H1 (cell line): ENCODE measurements around the gene SLC25A47. TPM values are rescaled to one million over a fixed set of nuclear protein-coding genes. Genes with fewer than 3 reads are reported as not detected.

Experiments
- CTCF ChIA-PET: fragments of 300-600 bp; sonication (Branson Sonifier 250); formaldehyde crosslinking; loops from one replicate; lab custom pipeline; 2021; ENCODE audit not compliant: partially characterized antibody; lab: Charles Lee
- POLR2A ChIA-PET: fragments of 300-600 bp; sonication (Branson Sonifier 250); formaldehyde crosslinking; loops from one replicate; lab custom pipeline; 2021; ENCODE audit warnings: inconsistent platforms; ENCODE audit not compliant: partially characterized antibody; lab: Charles Lee
- DNase-seq, 2 experiments: peaks; one replicate each; pipeline versions ENCODE4 v3.0.0 to v3.0.0-alpha.2; 2010 to 2022; ENCODE audit warnings: low spot score in 2 of 2, low read depth in 1 of 2, mixed read lengths in 1 of 2
- FAIRE-seq: peaks from 2 replicates; lab custom pipeline; 2011; peaks lifted over from hg19 to GRCh38; lab: Jason Lieb, UNC
- H2AFZ ChIP-seq: 2 replicates; pipeline ENCODE4 v1.8.1; 2012; ENCODE audit warnings: low read length, inconsistent platforms
- H2AK5ac ChIP-seq: 2 replicates; pipeline ENCODE4 v1.6.1; 2013; ENCODE audit warnings: low read depth, low read length
- H2BK120ac ChIP-seq: replicated peaks from 2 replicates; pipeline ENCODE3; 2013; ENCODE audit warnings: low read depth, low read length, inconsistent platforms
- H2BK12ac ChIP-seq: 2 replicates; pipeline ENCODE4 v1.6.1; 2013; ENCODE audit warnings: low read depth, low read length
- H2BK15ac ChIP-seq: 2 replicates; pipeline ENCODE4 v1.6.1; 2013; ENCODE audit warnings: low read length
- H2BK20ac ChIP-seq: 2 replicates; pipeline ENCODE4 v1.6.1; 2013; ENCODE audit warnings: low read length
- H2BK5ac ChIP-seq: 2 replicates; pipeline ENCODE4 v1.6.1; 2013; ENCODE audit warnings: low read depth, low read length
- H3K14ac ChIP-seq: 2 replicates; pipeline ENCODE4 v1.6.1; 2013; ENCODE audit warnings: inconsistent platforms; ENCODE audit not compliant: insufficient read length
- H3K18ac ChIP-seq: 2 replicates; pipeline ENCODE4 v1.6.1; 2013; ENCODE audit warnings: low read length; ENCODE audit errors: extremely low read depth
- H3K23ac ChIP-seq: 2 replicates; pipeline ENCODE4 v1.6.1; 2013; ENCODE audit warnings: inconsistent platforms; ENCODE audit not compliant: insufficient read length
- H3K23me2 ChIP-seq: 2 replicates; pipeline ENCODE4 v1.6.1; 2013; ENCODE audit warnings: low read depth, low read length
- H3K27ac ChIP-seq: 2 replicates; pipeline ENCODE4 v1.6.1; 2011; ENCODE audit warnings: low read depth, low read length, inconsistent platforms
- H3K27me3 ChIP-seq, 4 experiments: replicated peaks in 1 of 4; 1 replicate in 1 of 4; 2 replicates in 3 of 4; pipeline versions ENCODE4 v1.6.1 to v1.8.1; 2011 to 2013; ENCODE audit warnings: low read length in 3 of 4, mild to moderate bottlenecking in 3 of 4, inconsistent platforms in 2 of 4, mixed read lengths in 2 of 4, moderate library complexity in 1 of 4; ENCODE audit not compliant: control insufficient read depth in 3 of 4, insufficient read depth in 3 of 4; ENCODE audit errors: extremely low read depth in 1 of 4
- H3K36me3 ChIP-seq, 4 experiments: 2 replicates each; pipeline versions ENCODE4 v1.6.1 to v1.8.1; 2011 to 2013; ENCODE audit warnings: mild to moderate bottlenecking in 4 of 4, low read length in 3 of 4, moderate library complexity in 2 of 4, control low read depth in 1 of 4, inconsistent platforms in 1 of 4; ENCODE audit not compliant: insufficient read depth in 4 of 4, control insufficient read depth in 2 of 4
- H3K4ac ChIP-seq: replicated peaks from 2 replicates; pipeline ENCODE3; 2013; ENCODE audit warnings: low read length, low read depth, mixed read lengths, inconsistent platforms; ENCODE audit not compliant: insufficient read length
- H3K4me1 ChIP-seq, 4 experiments: replicated peaks in 1 of 4; 1 replicate in 1 of 4; 2 replicates in 3 of 4; pipeline versions ENCODE4 v1.6.1 to v1.8.1; 2011 to 2013; ENCODE audit warnings: low read length in 3 of 4, inconsistent platforms in 2 of 4, mixed read lengths in 1 of 4; ENCODE audit not compliant: insufficient read depth in 4 of 4, control insufficient read depth in 3 of 4
- H3K4me2 ChIP-seq, 2 experiments: 2 replicates each; pipeline versions ENCODE4 v1.6.1 to v1.8.1; 2011 to 2013; ENCODE audit warnings: low read depth in 2 of 2, low read length in 2 of 2, control low read depth in 1 of 2, inconsistent platforms in 1 of 2, mild to moderate bottlenecking in 1 of 2; ENCODE audit not compliant: insufficient read depth in 1 of 2
- H3K4me3 ChIP-seq, 4 experiments: fragments of 200-600, 300-600 bp in 1 of 4; sonication (generic), shearing (Covaris generic), sonication (Bioruptor Twin) in 1 of 4; 2 replicates each; pipeline versions ENCODE4 v1.5.1 to v1.8.1; 2011 to 2016; ENCODE audit warnings: low read length in 4 of 4, low read depth in 3 of 4, control low read depth in 2 of 4, inconsistent platforms in 2 of 4, mild to moderate bottlenecking in 2 of 4, mixed read lengths in 1 of 4, moderate library complexity in 1 of 4; ENCODE audit not compliant: insufficient read depth in 2 of 4; ENCODE audit errors: extremely low read depth in 1 of 4
- H3K56ac ChIP-seq: replicated peaks from 2 replicates; pipeline ENCODE3; 2013; ENCODE audit warnings: low read depth, mild to moderate bottlenecking, mixed read lengths, low read length, inconsistent platforms; ENCODE audit not compliant: insufficient read length
- H3K79me1 ChIP-seq: 2 replicates; pipeline ENCODE4 v1.6.1; 2013; ENCODE audit warnings: low read depth, low read length, control low read depth
- H3K79me2 ChIP-seq, 2 experiments: 2 replicates each; pipeline versions ENCODE4 v1.6.1 to v1.8.1; 2012 to 2013; ENCODE audit warnings: low read length in 2 of 2, mild to moderate bottlenecking in 2 of 2, inconsistent platforms in 1 of 2; ENCODE audit not compliant: insufficient read depth in 2 of 2, control insufficient read depth in 1 of 2
- H3K9ac ChIP-seq, 4 experiments: replicated peaks in 1 of 4; 1 replicate in 1 of 4; 2 replicates in 3 of 4; pipeline versions ENCODE4 v1.6.1 to v1.8.1; 2011 to 2013; ENCODE audit warnings: low read depth in 3 of 4, low read length in 3 of 4, control low read depth in 2 of 4, mild to moderate bottlenecking in 2 of 4, moderate library complexity in 2 of 4, inconsistent platforms in 1 of 4; ENCODE audit errors: extremely low read depth in 1 of 4
- H3K9me3 ChIP-seq, 2 experiments: 2 replicates each; pipeline versions ENCODE4 v1.6.1 to v1.8.1; 2012 to 2013; ENCODE audit warnings: mild to moderate bottlenecking in 2 of 2, moderate library complexity in 2 of 2, control low read depth in 1 of 2, inconsistent platforms in 1 of 2, low read depth in 1 of 2, low read length in 1 of 2, mixed read lengths in 1 of 2; ENCODE audit not compliant: insufficient read depth in 2 of 2
- H4K20me1 ChIP-seq, 2 experiments: replicated peaks in 1 of 2; 2 replicates each; pipeline versions ENCODE3 to v1.8.1; 2011 to 2013; ENCODE audit warnings: inconsistent platforms in 2 of 2, low read length in 2 of 2, mild to moderate bottlenecking in 1 of 2; ENCODE audit not compliant: insufficient read depth in 2 of 2, control insufficient read depth in 1 of 2
- H4K5ac ChIP-seq: 2 replicates; pipeline ENCODE4 v1.6.1; 2013; ENCODE audit warnings: low read length, low read depth, mixed read lengths, inconsistent platforms; ENCODE audit not compliant: insufficient read length
- H4K8ac ChIP-seq: 2 replicates; pipeline ENCODE4 v1.8.0; 2013; ENCODE audit warnings: mild to moderate bottlenecking, moderate library complexity, low read length, inconsistent platforms; ENCODE audit not compliant: insufficient read depth; ENCODE audit errors: extremely low read depth
- H4K91ac ChIP-seq: replicated peaks from 2 replicates; pipeline ENCODE3; 2013; ENCODE audit warnings: low read length, mixed read lengths, inconsistent platforms; ENCODE audit not compliant: insufficient read length
- BCL11A ChIP-seq, 2 experiments: IDR thresholded peaks; one replicate each; pipeline ENCODE4 v1.6.1; 2011; ENCODE audit warnings: low read depth in 2 of 2, low read length in 2 of 2, mild to moderate bottlenecking in 2 of 2
- CHD1 ChIP-seq: IDR thresholded peaks from 2 replicates; pipeline ENCODE4 v1.6.1; 2012; ENCODE audit warnings: low read depth, low read length, improper control_type of control experiment
- HDAC6 ChIP-seq: IDR thresholded peaks from one replicate; pipeline ENCODE4 v1.7.1; 2012; ENCODE audit warnings: low read depth, mild to moderate bottlenecking, inconsistent platforms, low read length, moderate library complexity
- KDM4A ChIP-seq: IDR thresholded peaks from one replicate; pipeline ENCODE4 v1.7.1; 2012; ENCODE audit warnings: low read depth, mild to moderate bottlenecking, moderate library complexity, low read length, inconsistent platforms; ENCODE audit not compliant: severe bottlenecking
- POLR2A ChIP-seq, 2 experiments: IDR thresholded peaks; 1 replicate in 1 of 2; 2 replicates in 1 of 2; pipeline ENCODE4 v1.6.1; 2011; ENCODE audit warnings: low read depth in 2 of 2, low read length in 2 of 2, mild to moderate bottlenecking in 2 of 2; ENCODE audit errors: control extremely low read depth in 1 of 2
- SIRT6 ChIP-seq: IDR thresholded peaks from one replicate; pipeline ENCODE4 v1.7.1; 2012; ENCODE audit warnings: low read length, inconsistent platforms
- WGBS, 2 experiments: shearing (Covaris generic) in 1 of 2; methylation state at CpG; one replicate each; pipeline versions ENCODE4 v1.1.6 to v1.1.7; 2013 to 2015; ENCODE audit warnings: low lambda C conversion rate in 2 of 2, mixed read lengths in 2 of 2, inconsistent platforms in 1 of 2, low coverage in 1 of 2, missing lambda C conversion rate in 1 of 2; ENCODE audit not compliant: insufficient replicate concordance in 2 of 2, insufficient coverage in 1 of 2, insufficient read length in 1 of 2; ENCODE audit errors: extremely low coverage in 1 of 2, missing lambda C conversion rate in 1 of 2; 5-methylcytosine and 5-hydroxymethylcytosine counted together
- polyA plus RNA-seq, 7 experiments: library from polyadenylated mRNA; depleted of rRNA in 3 of 7; stranded (reverse) in 5 of 7; unstranded in 2 of 7; fragments of >200 nt in 5 of 7; fragments of 200-250 nt in 2 of 7; gene quantifications; 1 replicate in 5 of 7; 2 replicates in 1 of 7; 4 replicates in 1 of 7; pipeline versions ENCODE4 v1.2.1 to v1.2.3, GENCODE V29; 2011 to 2013; ENCODE audit warnings: missing spikeins in 2 of 7, mixed read lengths in 2 of 7
- total RNA-seq: library from RNA; stranded (reverse); fragmentation: NEBNext Ultra II Directional; extraction: Animal tissue kit (Norgen Biotek cat#: 25700); gene quantifications from 2 replicates; pipeline ENCODE4 v1.2.1, GENCODE V29; 2021
- TF ChIP-seq, protein P1 (sequence below): IDR thresholded peaks from 2 replicates; pipeline ENCODE4 v1.6.1; 2012; ENCODE audit warnings: inconsistent platforms

SLC25A47 gene
- total and polyA plus RNA-seq, 2 of the 8 experiments (the other 6 are each of a cell fraction or from before 2014, with no cell fraction given): not detected

DNA sequence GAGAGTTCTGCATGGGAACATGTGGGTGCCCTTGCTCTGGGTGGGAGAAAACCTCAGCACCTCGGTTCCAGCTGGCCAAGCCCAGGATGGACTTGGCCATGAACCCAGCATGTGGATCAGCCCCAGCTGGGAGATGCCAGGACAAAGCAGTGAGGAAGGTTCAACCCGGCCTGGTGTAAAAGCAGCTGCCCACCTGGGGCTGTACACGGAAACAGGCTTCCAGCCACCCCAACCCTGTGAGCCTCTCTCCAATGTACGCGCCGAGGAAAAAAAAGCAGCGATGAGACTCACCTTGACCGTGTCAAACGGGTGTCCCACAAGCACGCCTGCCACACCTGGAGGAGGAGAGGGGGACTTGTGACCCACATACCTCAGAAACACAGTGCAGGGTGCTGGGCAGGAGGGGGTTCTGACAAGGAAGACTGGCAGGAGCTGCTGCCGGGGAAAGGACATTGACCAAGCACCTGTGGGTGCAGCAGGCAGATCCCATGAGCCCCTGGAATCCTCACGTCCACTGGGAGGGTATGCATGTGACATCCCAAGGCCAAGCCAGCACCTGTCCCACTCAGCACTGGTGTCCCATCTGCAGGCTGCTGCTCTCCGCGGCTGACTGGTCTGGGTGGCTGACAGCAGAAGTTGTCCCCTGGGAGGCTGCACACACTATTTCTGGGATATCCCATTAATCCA lies 24.4 kb upstream of the SLC25A47 start:
- 90% methylated on average over 14 of the region's 14 CpGs; no CpG with 5 or more reads in 1 of the 2 experiments for WGBS, 2 experiments
- ChIA-PET CTCF (interaction anchor here (0.5 to 2.7 kb wide), 8 partner anchors 9 to 76 kb away, joined by 3 to 14 read pairs (median 4); no protein-coding TSS in a partner anchor), POLR2A (interaction anchor here (1.2 to 14.7 kb wide), 4 partner anchors 8 to 74 kb away, joined by 3 to 200 read pairs (median 4); partner anchors contain the start of gene SLC25A29)
- Histone ChIP-seq H2BK5ac (no peak overlapping the region), H3K4me3 (no peak overlapping the region), H4K5ac (no peak overlapping the region), H3K27ac (no peak overlapping the region), H3K79me1 (peaks cover 10% of the 10 kb centered on the region; the same call in 1 of the 2 replicates), H3K4ac (no peak overlapping the region), H4K8ac (no peak overlapping the region), H3K27me3 (no peaks in the 10 kb centered on the region), H3K9ac (peak overlapping the region in 1 of 4 experiments; percentile 8; a peak in 1 of 7 replicates), H4K20me1 (peaks cover 16 to 32% of the 10 kb centered on the region in 2 experiments), H3K56ac (no peak overlapping the region), H3K36me3 (peaks cover 2 to 30% (median 4%) of the 10 kb centered on the region in 4 experiments; a peak in 5 of 8 replicates), H2BK120ac (no peak overlapping the region), H3K79me2 (peaks cover 6 to 48% of the 10 kb centered on the region in 2 experiments; a peak in 3 of 4 replicates), H3K23me2 (no peaks in the 10 kb centered on the region), H3K18ac (no peak overlapping the region), H2BK12ac (no peak overlapping the region), H2AK5ac (no peak overlapping the region), H3K4me1 (peaks cover 2 to 6% (median 3%) of the 10 kb centered on the region in 4 experiments; a peak in 6 of 7 replicates), H3K14ac (no peak overlapping the region), H2BK15ac (no peak overlapping the region), H3K4me2 (no peak overlapping the region), H3K23ac (no peak overlapping the region), H2AFZ (no peak overlapping the region), H4K91ac (no peak overlapping the region), H3K9me3 (no peaks in the 10 kb centered on the region), H2BK20ac (no peak overlapping the region)
- FAIRE-seq: no peak
- DNase-seq: no peak
- TF ChIP-seq KDM4A: no peak
- no peak for TF ChIP-seq SIRT6
- no peak for TF ChIP-seq BCL11A (IDR thresholded peaks at IDR 0.05; ENCODE audit: low read depth in 2 of 2, low read length in 2 of 2)
- TF ChIP-seq, protein P1, sequence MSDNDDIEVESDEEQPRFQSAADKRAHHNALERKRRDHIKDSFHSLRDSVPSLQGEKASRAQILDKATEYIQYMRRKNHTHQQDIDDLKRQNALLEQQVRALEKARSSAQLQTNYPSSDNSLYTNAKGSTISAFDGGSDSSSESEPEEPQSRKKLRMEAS: no peak
- TF ChIP-seq CHD1: no peak
- no peak for TF ChIP-seq HDAC6
- no peak for TF ChIP-seq POLR2A (IDR thresholded peaks at IDR 0.05; ENCODE audit: control extremely low read depth in 1 of 2, low read depth in 2 of 2, low read length in 2 of 2)
